Endodermal cell (in vitro differentiated cells): Measurements from ENCODE around the gene NELFA. TPM values are rescaled to one million over a fixed set of nuclear protein-coding genes. Genes with fewer than 3 reads are reported as not detected.

ENCODE experiments used
- DNase-seq: peaks from one replicate; pipeline ENCODE4 v3.0.0-alpha.2; 2017
- H3K27ac ChIP-seq: 2 replicates; pipeline ENCODE4 v1.5.1; 2013; ENCODE audit warnings: mild to moderate bottlenecking, low read depth, low read length, moderate library complexity
- H3K27me3 ChIP-seq: 2 replicates; pipeline ENCODE4 v1.6.1; 2013; ENCODE audit warnings: mild to moderate bottlenecking, low read length, moderate library complexity; ENCODE audit not compliant: insufficient read depth, control insufficient read depth, poor library complexity, severe bottlenecking
- H3K36me3 ChIP-seq: 2 replicates; pipeline ENCODE4 v1.7.0; 2013; ENCODE audit warnings: mild to moderate bottlenecking, low read length, moderate library complexity; ENCODE audit not compliant: control insufficient read depth, insufficient read depth
- H3K4me1 ChIP-seq: one replicate; pipeline ENCODE4 v1.7.0; 2013; ENCODE audit warnings: low read length; ENCODE audit not compliant: control insufficient read depth, insufficient read depth
- H3K4me3 ChIP-seq: 2 replicates; pipeline ENCODE4 v1.5.1; 2013; ENCODE audit warnings: mild to moderate bottlenecking, low read length, moderate library complexity
- H3K9ac ChIP-seq: 2 replicates; pipeline ENCODE4 v1.6.1; 2013; ENCODE audit warnings: mild to moderate bottlenecking, low read length, moderate library complexity; ENCODE audit not compliant: poor library complexity, severe bottlenecking; ENCODE audit errors: extremely low read depth
- H3K9me3 ChIP-seq: 2 replicates; pipeline ENCODE4 v1.6.1; 2013; ENCODE audit warnings: mild to moderate bottlenecking, low read length, moderate library complexity; ENCODE audit not compliant: control insufficient read depth
- H3K27ac Mint-ChIP-seq: 2 replicates; pipeline ENCODE4 v1.8.0; 2020; ENCODE audit warnings: mixed read lengths
- H3K27me3 Mint-ChIP-seq: 2 replicates; pipeline ENCODE4 v1.8.0; 2021; ENCODE audit warnings: mild to moderate bottlenecking, mixed read lengths; ENCODE audit not compliant: insufficient read depth
- H3K36me3 Mint-ChIP-seq: 2 replicates; pipeline ENCODE4 v1.8.0; 2020; ENCODE audit warnings: low read depth, mixed read lengths
- H3K4me1 Mint-ChIP-seq: 2 replicates; pipeline ENCODE4 v1.8.0; 2020; ENCODE audit warnings: mixed read lengths
- H3K4me3 Mint-ChIP-seq: 2 replicates; pipeline ENCODE4 v1.8.0; 2020; ENCODE audit warnings: mild to moderate bottlenecking, moderate library complexity, mixed read lengths
- H3K9me3 Mint-ChIP-seq: 2 replicates; pipeline ENCODE4 v1.8.0; 2020; ENCODE audit warnings: mild to moderate bottlenecking, mixed read lengths
- WGBS, 2 experiments: methylation state at CpG; one replicate each; pipeline versions ENCODE4 v1.1.5 to v1.1.7; 2013; ENCODE audit warnings: missing lambda C conversion rate in 2 of 2, mixed read lengths in 1 of 2; ENCODE audit not compliant: insufficient coverage in 1 of 2, insufficient read length in 1 of 2; 5-methylcytosine and 5-hydroxymethylcytosine counted together
- total RNA-seq, 2 donors: library from RNA; stranded (reverse); fragmentation: NEBNext Ultra II Directional in 1 of 2; extraction: Animal tissue kit (Norgen Biotek cat#: 25700) in 1 of 2; gene quantifications; 2 replicates in 1 of 2; 3 replicates in 1 of 2; pipeline ENCODE4 v1.2.1, GENCODE V29; 2021
- TF ChIP-seq, protein P1 (sequence below): fragments of 200-600 bp; sonication (generic); conservative IDR thresholded peaks from 2 replicates; pipeline ENCODE4 v1.5.0; 2021; ENCODE audit warnings: antibody characterized with exemption, mild to moderate bottlenecking

The NELFA gene
- total RNA-seq, 2 donors from 2014 or later, result 54.8 to 60.1 TPM

DNA sequence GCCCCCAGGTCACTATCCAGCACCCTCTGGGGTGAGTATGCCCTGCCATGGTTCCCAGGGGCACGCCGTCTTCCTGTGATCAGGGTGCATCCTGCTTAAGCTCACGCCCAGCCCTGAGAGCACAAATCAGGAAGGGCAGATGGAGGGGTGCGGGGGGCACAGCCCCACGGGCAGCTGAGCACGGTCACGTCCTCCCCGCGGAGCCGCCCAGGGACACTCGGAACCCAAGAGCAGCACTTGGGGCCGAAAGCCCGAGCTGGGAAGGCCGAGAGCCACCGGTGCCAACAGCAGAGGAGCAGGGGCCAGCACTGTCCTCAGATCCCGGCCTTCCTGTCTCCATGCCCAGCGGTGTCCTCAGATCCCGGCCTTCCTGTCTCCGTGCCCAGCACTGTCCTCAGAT, 21.5 kb downstream of the NELFA start:
- TF ChIP-seq, protein P1, sequence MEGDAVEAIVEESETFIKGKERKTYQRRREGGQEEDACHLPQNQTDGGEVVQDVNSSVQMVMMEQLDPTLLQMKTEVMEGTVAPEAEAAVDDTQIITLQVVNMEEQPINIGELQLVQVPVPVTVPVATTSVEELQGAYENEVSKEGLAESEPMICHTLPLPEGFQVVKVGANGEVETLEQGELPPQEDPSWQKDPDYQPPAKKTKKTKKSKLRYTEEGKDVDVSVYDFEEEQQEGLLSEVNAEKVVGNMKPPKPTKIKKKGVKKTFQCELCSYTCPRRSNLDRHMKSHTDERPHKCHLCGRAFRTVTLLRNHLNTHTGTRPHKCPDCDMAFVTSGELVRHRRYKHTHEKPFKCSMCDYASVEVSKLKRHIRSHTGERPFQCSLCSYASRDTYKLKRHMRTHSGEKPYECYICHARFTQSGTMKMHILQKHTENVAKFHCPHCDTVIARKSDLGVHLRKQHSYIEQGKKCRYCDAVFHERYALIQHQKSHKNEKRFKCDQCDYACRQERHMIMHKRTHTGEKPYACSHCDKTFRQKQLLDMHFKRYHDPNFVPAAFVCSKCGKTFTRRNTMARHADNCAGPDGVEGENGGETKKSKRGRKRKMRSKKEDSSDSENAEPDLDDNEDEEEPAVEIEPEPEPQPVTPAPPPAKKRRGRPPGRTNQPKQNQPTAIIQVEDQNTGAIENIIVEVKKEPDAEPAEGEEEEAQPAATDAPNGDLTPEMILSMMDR, result no peak
- 91 to 97% methylated on average over 8 to 19 of the region's 19 CpGs for WGBS, 2 experiments
- DNase-seq, result no peak

DNA sequence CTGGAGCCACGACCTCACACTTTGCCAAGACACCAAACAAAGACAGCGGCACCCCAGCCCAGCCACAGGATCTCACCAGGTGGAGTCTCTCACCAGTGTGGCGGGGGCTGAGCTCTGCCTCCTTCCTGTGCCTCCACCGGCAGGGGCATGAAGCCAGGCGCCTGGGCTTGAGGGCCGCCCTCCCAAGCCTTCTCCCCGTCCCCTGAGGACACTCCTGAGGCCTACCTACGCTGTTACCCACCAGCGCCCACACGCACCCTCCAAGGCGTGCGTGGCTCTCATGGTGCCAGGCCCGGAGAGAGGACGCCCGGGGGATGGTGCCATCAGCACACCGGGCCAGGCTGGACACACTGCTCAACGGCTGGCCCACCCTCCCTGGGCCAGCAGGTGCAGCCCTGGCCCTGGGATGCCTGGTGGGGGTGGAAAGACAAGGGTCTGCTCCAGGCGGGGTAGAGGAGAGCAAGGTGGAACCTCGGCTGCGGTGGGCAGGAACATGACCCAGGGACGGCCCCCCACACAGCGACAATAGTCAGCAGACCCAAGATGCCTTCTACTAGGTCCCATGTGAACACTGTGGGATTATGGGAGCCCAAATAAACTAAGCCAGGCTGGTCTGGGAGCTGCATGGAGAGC, 22.1 kb downstream of the NELFA start:
- H3K4me1 ChIP-seq, result no peaks in the 10 kb centered on the region
- DNase-seq, result no peak
- H3K27me3 ChIP-seq, result no peaks in the 10 kb centered on the region
- H3K27me3 Mint-ChIP-seq, result no peaks in the 10 kb centered on the region
- peaks cover 37% of the 10 kb centered on the region for H3K36me3 Mint-ChIP-seq
- 90% methylated on average over 14 to 22 of the region's 22 CpGs for WGBS, 2 experiments
- H3K4me1 Mint-ChIP-seq, result no peaks in the 10 kb centered on the region
- TF ChIP-seq, protein P1, result no peak
- H3K9ac ChIP-seq, result no peak overlapping the region
- H3K36me3 ChIP-seq, result peaks cover 58% of the 10 kb centered on the region
- no peak overlapping the region for H3K27ac ChIP-seq
- no peaks in the 10 kb centered on the region for H3K9me3 ChIP-seq
- H3K9me3 Mint-ChIP-seq, result no peaks in the 10 kb centered on the region
- H3K4me3 ChIP-seq, result no peak overlapping the region
- no peak overlapping the region for H3K27ac Mint-ChIP-seq
- no peak overlapping the region for H3K4me3 Mint-ChIP-seq

More for the DNA sequence above, 21.5 kb downstream of the NELFA start:
- Histone ChIP-seq H3K4me1 (no peaks in the 10 kb centered on the region), H3K36me3 (peaks cover 52% of the 10 kb centered on the region), H3K27me3 (no peaks in the 10 kb centered on the region), H3K9me3 (no peaks in the 10 kb centered on the region), H3K9ac (no peak overlapping the region), H3K4me3 (no peak overlapping the region), H3K27ac (no peak overlapping the region)
- no peaks in the 10 kb centered on the region for H3K9me3 Mint-ChIP-seq
- H3K36me3 Mint-ChIP-seq, result peaks cover 34% of the 10 kb centered on the region
- H3K4me3 Mint-ChIP-seq, result no peak overlapping the region
- H3K27ac Mint-ChIP-seq, result no peak overlapping the region
- no peaks in the 10 kb centered on the region for H3K27me3 Mint-ChIP-seq
- no peaks in the 10 kb centered on the region for H3K4me1 Mint-ChIP-seq

- WGBS, 2 experiments, result 95 to 97% methylated on average over 37 to 54 of the region's 54 CpGs
- Histone ChIP-seq H3K9ac (no peak overlapping the region), H3K27ac (peak overlapping the region; percentile 24), H3K4me3 (no peak overlapping the region), H3K36me3 (peaks cover 64% of the 10 kb centered on the region), H3K27me3 (no peaks in the 10 kb centered on the region), H3K4me1 (no peaks in the 10 kb centered on the region), H3K9me3 (no peaks in the 10 kb centered on the region)
- Mint-ChIP-seq H3K9me3 (no peaks in the 10 kb centered on the region), H3K27me3 (no peaks in the 10 kb centered on the region), H3K4me1 (no peaks in the 10 kb centered on the region), H3K36me3 (peaks cover 39% of the 10 kb centered on the region), H3K4me3 (no peak overlapping the region), H3K27ac (no peak overlapping the region)
- TF ChIP-seq, protein P1, result no peak
- DNase-seq, result no peak
Observed at GRCh38 chr4:1985780-1986577, 22.8 kb downstream of the NELFA start.
